Hematopoietic multipotent progenitor cell treated with erythropoietin and hydrocortisone succinate and interleukin-3 and kit ligand, for 17 days (in vitro differentiated cells): Measurements from ENCODE around the gene LAMC2.

Experiments
- DNase-seq: peaks from one replicate; pipeline ENCODE4 v3.0.0-alpha.2; 2015; ENCODE audit warnings: low spot score

The LAMC2 gene

GRCh38 chr1:183287191-183287675 is 101.2 kb downstream of the LAMC2 start:
- DNase-seq: no peak

GRCh38 chr1:183288583-183288982 is 102.5 kb downstream of the LAMC2 start:
- DNase-seq: no peak

- no peak for DNase-seq
These were observed 103.0 kb downstream of the LAMC2 start for GRCh38 chr1:183289051-183289496.

GRCh38 chr1:183290628-183291027 is 104.6 kb downstream of the LAMC2 start:
- DNase-seq: no peak

- DNase-seq: no peak
These were observed 105.2 kb downstream of the LAMC2 start for GRCh38 chr1:183291216-183291762.

- DNase-seq: no peak
These were observed 105.9 kb downstream of the LAMC2 start for GRCh38 chr1:183291802-183292514.

- DNase-seq: no peak
These were observed 107.2 kb downstream of the LAMC2 start for GRCh38 chr1:183293241-183293640.

- DNase-seq: no peak
These were observed 107.8 kb downstream of the LAMC2 start for GRCh38 chr1:183293876-183294275.
